OCI-LY3 (cell line): ENCODE results near the gene KLF7.

ENCODE experiments used
- H2AFZ ChIP-seq: fragments of 200-600, 300-600 bp; shearing (Covaris generic); 2 replicates; pipeline ENCODE4 v1.6.0; 2014; ENCODE audit warnings: antibody characterized with exemption, low read depth, low read length
- H3K27ac ChIP-seq: fragments of 200-600, 300-600 bp; sonication (generic); 2 replicates; pipeline ENCODE4 v1.5.1; 2014; ENCODE audit warnings: mild to moderate bottlenecking, low read length, moderate library complexity, mixed read lengths
- H3K27me3 ChIP-seq: fragments of 200-600, 300-600 bp; sonication (generic); 2 replicates; pipeline ENCODE4 v1.6.1; 2014; ENCODE audit warnings: low read depth, low read length, mixed read lengths
- H3K36me3 ChIP-seq: fragments of 200-600, 300-600 bp; sonication (generic); replicated peaks from 2 replicates; pipeline ENCODE3; 2014; ENCODE audit warnings: low read depth, low read length, mixed read lengths
- H3K4me1 ChIP-seq: fragments of 300-600, 200-600 bp; sonication (generic); 2 replicates; pipeline ENCODE4 v1.6.1; 2014; ENCODE audit warnings: low read length, mixed read lengths
- H3K4me2 ChIP-seq: fragments of 200-600, 300-600 bp; sonication (generic); 2 replicates; pipeline ENCODE4 v1.6.1; 2014; ENCODE audit warnings: low read length, mixed read lengths
- H3K4me3 ChIP-seq: fragments of 300-600, 200-600 bp; sonication (generic); 2 replicates; pipeline ENCODE4 v1.5.1; 2014; ENCODE audit warnings: antibody characterized with exemption, mild to moderate bottlenecking, low read length, moderate library complexity
- H3K79me2 ChIP-seq: fragments of 300-600, 200-600 bp; shearing (Covaris generic); 2 replicates; pipeline ENCODE4 v1.6.1; 2014; ENCODE audit warnings: mild to moderate bottlenecking, low read length, mixed read lengths
- H3K9ac ChIP-seq: fragments of 300-600, 200-600 bp; shearing (Covaris generic); 2 replicates; pipeline ENCODE4 v1.6.0; 2014; ENCODE audit warnings: mild to moderate bottlenecking, low read length, moderate library complexity
- H3K9me3 ChIP-seq: fragments of 200-600, 300-600 bp; shearing (Covaris generic); 2 replicates; pipeline ENCODE4 v1.6.1; 2014; ENCODE audit warnings: low read length, mixed read lengths; ENCODE audit not compliant: insufficient read depth
- H4K20me1 ChIP-seq: fragments of 200-600, 300-600 bp; sonication (generic); 2 replicates; pipeline ENCODE4 v1.6.1; 2016; ENCODE audit warnings: low read length, mixed read lengths; ENCODE audit not compliant: insufficient read depth
- CTCF ChIP-seq: fragments of 200-600, 300-600 bp; sonication (generic); IDR thresholded peaks from 2 replicates; pipeline ENCODE4 v1.5.1; 2014; ENCODE audit warnings: antibody characterized with exemption, low read length, low read depth
- EZH2phosphoT487 ChIP-seq: fragments of 200-600 bp; shearing (Covaris generic); IDR thresholded peaks from 2 replicates; pipeline ENCODE4 v1.6.1; 2018; ENCODE audit warnings: antibody characterized with exemption, mixed run types, low read depth

The KLF7 gene

GRCh38 chr2:207090389-207090788 lies 75.4 kb downstream of the KLF7 start:
- H2AFZ ChIP-seq = no peak overlapping the region
- H3K4me2 ChIP-seq = no peak overlapping the region
- TF ChIP-seq EZH2phosphoT487 (no peak), CTCF (no peak)
- H3K27me3 ChIP-seq = peaks cover 51% of the 10 kb centered on the region
- H3K27ac ChIP-seq = no peak overlapping the region
- no peaks in the 10 kb centered on the region for H3K79me2 ChIP-seq
- H4K20me1 ChIP-seq = no peaks in the 10 kb centered on the region
- H3K9ac ChIP-seq = no peak overlapping the region
- no peak overlapping the region for H3K4me3 ChIP-seq
- no peaks in the 10 kb centered on the region for H3K36me3 ChIP-seq
- H3K4me1 ChIP-seq = no peaks in the 10 kb centered on the region
- H3K9me3 ChIP-seq = no peaks in the 10 kb centered on the region

- no peak overlapping the region for H3K4me2 ChIP-seq
- no peak overlapping the region for H3K4me3 ChIP-seq
- peaks cover 54% of the 10 kb centered on the region for H3K27me3 ChIP-seq
Observed at GRCh38 chr2:207088839-207089238, 76.9 kb downstream of the KLF7 start.

GRCh38 chr2:207088276-207088675 lies 77.5 kb downstream of the KLF7 start:
- Histone ChIP-seq H3K9ac (no peak overlapping the region), H3K36me3 (no peaks in the 10 kb centered on the region), H2AFZ (no peak overlapping the region), H3K4me3 (no peak overlapping the region), H3K4me2 (no peak overlapping the region), H3K27me3 (peaks cover 59% of the 10 kb centered on the region), H3K79me2 (no peaks in the 10 kb centered on the region), H3K9me3 (no peaks in the 10 kb centered on the region), H4K20me1 (no peaks in the 10 kb centered on the region), H3K4me1 (no peaks in the 10 kb centered on the region), H3K27ac (no peak overlapping the region)
- TF ChIP-seq CTCF = no peak
- no peak for TF ChIP-seq EZH2phosphoT487

More at GRCh38 chr2:207088839-207089238, 76.9 kb downstream of the KLF7 start:
- Histone ChIP-seq H3K79me2 (no peaks in the 10 kb centered on the region), H3K27ac (no peak overlapping the region), H2AFZ (no peak overlapping the region), H3K9ac (no peak overlapping the region), H3K4me1 (no peaks in the 10 kb centered on the region), H3K36me3 (no peaks in the 10 kb centered on the region), H4K20me1 (no peaks in the 10 kb centered on the region), H3K9me3 (no peaks in the 10 kb centered on the region)
- no peak for TF ChIP-seq CTCF
- no peak for TF ChIP-seq EZH2phosphoT487

- TF ChIP-seq EZH2phosphoT487 (no peak), CTCF (no peak)
- H2AFZ ChIP-seq = no peak overlapping the region
- H3K4me1 ChIP-seq = no peaks in the 10 kb centered on the region
- H4K20me1 ChIP-seq = no peaks in the 10 kb centered on the region
- H3K4me2 ChIP-seq = no peak overlapping the region
- peaks cover 66% of the 10 kb centered on the region for H3K27me3 ChIP-seq
- H3K4me3 ChIP-seq = no peak overlapping the region
- H3K27ac ChIP-seq = no peak overlapping the region
- H3K36me3 ChIP-seq = no peaks in the 10 kb centered on the region
- no peak overlapping the region for H3K9ac ChIP-seq
- H3K79me2 ChIP-seq = no peaks in the 10 kb centered on the region
- H3K9me3 ChIP-seq = no peaks in the 10 kb centered on the region
Observed at GRCh38 chr2:207087046-207087902, 78.5 kb downstream of the KLF7 start.
